Stomach (tissue), 4 donors: ENCODE results near the gene TMEM207.

ENCODE experiments used
- POLR2AphosphoS5 ChIP-seq, 3 donors: sonication (generic); formaldehyde crosslinking; IDR thresholded peaks; one replicate each; pipeline ENCODE4 v1.6.1; 2016; ENCODE audit warnings: antibody characterized with exemption in 3 of 3
- TF ChIP-seq, protein P1 (sequence below), 7 experiments: fragments of 450-650 bp in 4 of 7; fragments of 200-600 bp in 3 of 7; sonication (generic) in 3 of 7; IDR thresholded peaks; one replicate each; pipeline ENCODE4 v1.5.1; 2016 to 2019; ENCODE audit warnings: antibody characterized with exemption in 7 of 7, control low read depth in 2 of 7, mild to moderate bottlenecking in 1 of 7

GRCh38 chr3:190404715-190405114 is 45.0 kb downstream of the TMEM207 start:
- TF ChIP-seq, protein P1, sequence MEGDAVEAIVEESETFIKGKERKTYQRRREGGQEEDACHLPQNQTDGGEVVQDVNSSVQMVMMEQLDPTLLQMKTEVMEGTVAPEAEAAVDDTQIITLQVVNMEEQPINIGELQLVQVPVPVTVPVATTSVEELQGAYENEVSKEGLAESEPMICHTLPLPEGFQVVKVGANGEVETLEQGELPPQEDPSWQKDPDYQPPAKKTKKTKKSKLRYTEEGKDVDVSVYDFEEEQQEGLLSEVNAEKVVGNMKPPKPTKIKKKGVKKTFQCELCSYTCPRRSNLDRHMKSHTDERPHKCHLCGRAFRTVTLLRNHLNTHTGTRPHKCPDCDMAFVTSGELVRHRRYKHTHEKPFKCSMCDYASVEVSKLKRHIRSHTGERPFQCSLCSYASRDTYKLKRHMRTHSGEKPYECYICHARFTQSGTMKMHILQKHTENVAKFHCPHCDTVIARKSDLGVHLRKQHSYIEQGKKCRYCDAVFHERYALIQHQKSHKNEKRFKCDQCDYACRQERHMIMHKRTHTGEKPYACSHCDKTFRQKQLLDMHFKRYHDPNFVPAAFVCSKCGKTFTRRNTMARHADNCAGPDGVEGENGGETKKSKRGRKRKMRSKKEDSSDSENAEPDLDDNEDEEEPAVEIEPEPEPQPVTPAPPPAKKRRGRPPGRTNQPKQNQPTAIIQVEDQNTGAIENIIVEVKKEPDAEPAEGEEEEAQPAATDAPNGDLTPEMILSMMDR (IDR thresholded peaks at IDR 0.05) = no peak
- TF ChIP-seq POLR2AphosphoS5 (IDR thresholded peaks at IDR 0.05) = no peak
